Osteoblast (primary cell): ENCODE measurements around the gene RNF2. TPM values are rescaled to one million over a fixed set of nuclear protein-coding genes. Genes with fewer than 3 reads are reported as not detected.

Source experiments
- DNase-seq: peaks from one replicate; pipeline ENCODE4 v3.0.0; 2011; ENCODE audit warnings: low spot score, mixed read lengths; ENCODE audit not compliant: insufficient read length; ENCODE audit errors: missing footprints
- H2AFZ ChIP-seq: 2 replicates; pipeline ENCODE4 v1.6.0; 2011; ENCODE audit warnings: mild to moderate bottlenecking, low read length
- H3K27ac ChIP-seq: 2 replicates; pipeline ENCODE4 v1.5.1; 2011; ENCODE audit warnings: mild to moderate bottlenecking, low read depth, low read length, moderate library complexity
- H3K27me3 ChIP-seq: 2 replicates; pipeline ENCODE4 v1.6.0; 2012; ENCODE audit warnings: mild to moderate bottlenecking, control low read depth, inconsistent platforms, low read length, moderate library complexity; ENCODE audit not compliant: insufficient read depth
- H3K36me3 ChIP-seq: 2 replicates; pipeline ENCODE4 v1.5.1; 2011; ENCODE audit warnings: mild to moderate bottlenecking, low read length, control low read depth, moderate library complexity; ENCODE audit not compliant: insufficient read depth
- H3K4me1 ChIP-seq: 2 replicates; pipeline ENCODE4 v1.5.1; 2011; ENCODE audit warnings: mild to moderate bottlenecking, low read length, control low read depth, moderate library complexity; ENCODE audit not compliant: insufficient read depth
- H3K4me2 ChIP-seq: 2 replicates; pipeline ENCODE4 v1.6.0; 2011; ENCODE audit warnings: mild to moderate bottlenecking, low read length; ENCODE audit not compliant: insufficient read depth
- H3K4me3 ChIP-seq: fragments of 200-600 bp; sonication (generic); 3 replicates; pipeline ENCODE4 v1.5.1; 2012; ENCODE audit warnings: mild to moderate bottlenecking, low read length, inconsistent platforms; ENCODE audit not compliant: insufficient read depth
- H3K79me2 ChIP-seq: 2 replicates; pipeline ENCODE4 v1.6.0; 2012; ENCODE audit warnings: mild to moderate bottlenecking, low read length, control low read depth, inconsistent platforms; ENCODE audit not compliant: insufficient read depth
- H3K9me3 ChIP-seq: 2 replicates; pipeline ENCODE4 v1.5.1; 2011; ENCODE audit warnings: low read depth, low read length, control low read depth
- H4K20me1 ChIP-seq: 2 replicates; pipeline ENCODE4 v1.6.0; 2012; ENCODE audit warnings: mild to moderate bottlenecking, low read length, control low read depth; ENCODE audit not compliant: insufficient read depth
- small RNA-seq: library from RNA; depleted of rRNA; stranded (forward); fragments of <200 nt; gene quantifications from one replicate; pipeline ENCODE3, GENCODE V24; 2012
- total RNA-seq: library from RNA; depleted of rRNA; stranded (reverse); fragments of >200 nt; gene quantifications from 2 replicates; pipeline ENCODE4 v1.2.3, GENCODE V29; 2012
- TF ChIP-seq, protein P1 (sequence below): IDR thresholded peaks from 2 replicates; pipeline ENCODE4 v1.5.1; 2011; ENCODE audit warnings: mild to moderate bottlenecking, low read depth, low read length, moderate library complexity; ENCODE audit errors: extremely low read depth

RNF2 gene
- total RNA-seq, 1 donor, result 20.3 TPM

DNA sequence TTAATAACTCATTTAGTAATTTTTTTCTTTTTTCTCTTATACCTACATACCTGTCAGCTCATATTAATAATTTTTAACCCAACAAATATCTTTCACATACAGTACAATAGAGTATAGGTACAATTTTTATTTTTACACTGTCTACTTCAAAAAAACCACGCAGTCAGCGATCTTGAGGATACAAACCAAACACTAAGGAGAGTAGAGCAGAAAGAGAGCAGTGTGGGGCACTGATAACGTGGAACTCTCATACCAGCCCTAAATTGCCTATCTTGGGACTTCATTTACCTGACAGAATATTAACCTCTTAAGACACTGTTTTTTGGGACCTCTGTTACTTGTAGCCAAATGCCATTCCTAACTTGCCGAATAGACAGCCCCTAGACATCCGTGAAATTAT, 105.9 kb downstream of the RNF2 start:
- peaks cover 15% of the 10 kb centered on the region for H3K79me2 ChIP-seq
- H3K27ac ChIP-seq, result no peak overlapping the region
- no peaks in the 10 kb centered on the region for H3K27me3 ChIP-seq
- DNase-seq, result no peak
- no peaks in the 10 kb centered on the region for H4K20me1 ChIP-seq
- H3K36me3 ChIP-seq, result peaks cover 26% of the 10 kb centered on the region
- no peak overlapping the region for H3K4me2 ChIP-seq
- no peak overlapping the region for H2AFZ ChIP-seq
- no peak overlapping the region for H3K4me3 ChIP-seq
- H3K9me3 ChIP-seq, result no peaks in the 10 kb centered on the region
- peaks cover 11% of the 10 kb centered on the region for H3K4me1 ChIP-seq
- TF ChIP-seq, protein P1, sequence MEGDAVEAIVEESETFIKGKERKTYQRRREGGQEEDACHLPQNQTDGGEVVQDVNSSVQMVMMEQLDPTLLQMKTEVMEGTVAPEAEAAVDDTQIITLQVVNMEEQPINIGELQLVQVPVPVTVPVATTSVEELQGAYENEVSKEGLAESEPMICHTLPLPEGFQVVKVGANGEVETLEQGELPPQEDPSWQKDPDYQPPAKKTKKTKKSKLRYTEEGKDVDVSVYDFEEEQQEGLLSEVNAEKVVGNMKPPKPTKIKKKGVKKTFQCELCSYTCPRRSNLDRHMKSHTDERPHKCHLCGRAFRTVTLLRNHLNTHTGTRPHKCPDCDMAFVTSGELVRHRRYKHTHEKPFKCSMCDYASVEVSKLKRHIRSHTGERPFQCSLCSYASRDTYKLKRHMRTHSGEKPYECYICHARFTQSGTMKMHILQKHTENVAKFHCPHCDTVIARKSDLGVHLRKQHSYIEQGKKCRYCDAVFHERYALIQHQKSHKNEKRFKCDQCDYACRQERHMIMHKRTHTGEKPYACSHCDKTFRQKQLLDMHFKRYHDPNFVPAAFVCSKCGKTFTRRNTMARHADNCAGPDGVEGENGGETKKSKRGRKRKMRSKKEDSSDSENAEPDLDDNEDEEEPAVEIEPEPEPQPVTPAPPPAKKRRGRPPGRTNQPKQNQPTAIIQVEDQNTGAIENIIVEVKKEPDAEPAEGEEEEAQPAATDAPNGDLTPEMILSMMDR, result no peak

Small RNAs within 50 kb of the gene (small RNA-seq; reads per million reads assigned to genes)
- not detected for gene RNA5SP72

Other genes starting within 250 kb of the RNF2 start
- gene NIBAN1, start 71.0 kb upstream of the RNF2 start, total RNA-seq, result 53.6 and 66.2 TPM in 2 replicates
- 12.3 and 16.5 TPM in 2 replicates for gene TRMT1L, start 111.4 kb downstream of the RNF2 start, total RNA-seq
- 6.9 and 8.0 TPM in 2 replicates for gene SWT1, start 111.6 kb downstream of the RNF2 start, total RNA-seq